H1 (cell line): ENCODE measurements around the gene TTC5. TPM values are rescaled to one million over a fixed set of nuclear protein-coding genes. Genes with fewer than 3 reads are reported as not detected.

ENCODE experiments used
- CTCF ChIA-PET: fragments of 300-600 bp; sonication (Branson Sonifier 250); formaldehyde crosslinking; loops from one replicate; lab custom pipeline; 2021; ENCODE audit not compliant: partially characterized antibody; lab: Charles Lee
- POLR2A ChIA-PET: fragments of 300-600 bp; sonication (Branson Sonifier 250); formaldehyde crosslinking; loops from one replicate; lab custom pipeline; 2021; ENCODE audit warnings: inconsistent platforms; ENCODE audit not compliant: partially characterized antibody; lab: Charles Lee
- DNase-seq, 2 experiments: peaks; one replicate each; pipeline versions ENCODE4 v3.0.0 to v3.0.0-alpha.2; 2010 to 2022; ENCODE audit warnings: low spot score in 2 of 2, low read depth in 1 of 2, mixed read lengths in 1 of 2
- FAIRE-seq: peaks from 2 replicates; lab custom pipeline; 2011; peaks lifted over from hg19 to GRCh38; lab: Jason Lieb, UNC
- H2AFZ ChIP-seq: 2 replicates; pipeline ENCODE4 v1.8.1; 2012; ENCODE audit warnings: low read length, inconsistent platforms
- H2AK5ac ChIP-seq: 2 replicates; pipeline ENCODE4 v1.6.1; 2013; ENCODE audit warnings: low read depth, low read length
- H2BK120ac ChIP-seq: replicated peaks from 2 replicates; pipeline ENCODE3; 2013; ENCODE audit warnings: low read depth, low read length, inconsistent platforms
- H2BK12ac ChIP-seq: 2 replicates; pipeline ENCODE4 v1.6.1; 2013; ENCODE audit warnings: low read depth, low read length
- H2BK15ac ChIP-seq: 2 replicates; pipeline ENCODE4 v1.6.1; 2013; ENCODE audit warnings: low read length
- H2BK20ac ChIP-seq: 2 replicates; pipeline ENCODE4 v1.6.1; 2013; ENCODE audit warnings: low read length
- H2BK5ac ChIP-seq: 2 replicates; pipeline ENCODE4 v1.6.1; 2013; ENCODE audit warnings: low read depth, low read length
- H3K14ac ChIP-seq: 2 replicates; pipeline ENCODE4 v1.6.1; 2013; ENCODE audit warnings: inconsistent platforms; ENCODE audit not compliant: insufficient read length
- H3K18ac ChIP-seq: 2 replicates; pipeline ENCODE4 v1.6.1; 2013; ENCODE audit warnings: low read length; ENCODE audit errors: extremely low read depth
- H3K23ac ChIP-seq: 2 replicates; pipeline ENCODE4 v1.6.1; 2013; ENCODE audit warnings: inconsistent platforms; ENCODE audit not compliant: insufficient read length
- H3K23me2 ChIP-seq: 2 replicates; pipeline ENCODE4 v1.6.1; 2013; ENCODE audit warnings: low read depth, low read length
- H3K27ac ChIP-seq: 2 replicates; pipeline ENCODE4 v1.6.1; 2011; ENCODE audit warnings: low read depth, low read length, inconsistent platforms
- H3K27me3 ChIP-seq, 4 experiments: replicated peaks in 1 of 4; 1 replicate in 1 of 4; 2 replicates in 3 of 4; pipeline versions ENCODE4 v1.6.1 to v1.8.1; 2011 to 2013; ENCODE audit warnings: low read length in 3 of 4, mild to moderate bottlenecking in 3 of 4, inconsistent platforms in 2 of 4, mixed read lengths in 2 of 4, moderate library complexity in 1 of 4; ENCODE audit not compliant: control insufficient read depth in 3 of 4, insufficient read depth in 3 of 4; ENCODE audit errors: extremely low read depth in 1 of 4
- H3K36me3 ChIP-seq, 4 experiments: 2 replicates each; pipeline versions ENCODE4 v1.6.1 to v1.8.1; 2011 to 2013; ENCODE audit warnings: mild to moderate bottlenecking in 4 of 4, low read length in 3 of 4, moderate library complexity in 2 of 4, control low read depth in 1 of 4, inconsistent platforms in 1 of 4; ENCODE audit not compliant: insufficient read depth in 4 of 4, control insufficient read depth in 2 of 4
- H3K4ac ChIP-seq: replicated peaks from 2 replicates; pipeline ENCODE3; 2013; ENCODE audit warnings: low read length, low read depth, mixed read lengths, inconsistent platforms; ENCODE audit not compliant: insufficient read length
- H3K4me1 ChIP-seq, 4 experiments: replicated peaks in 1 of 4; 1 replicate in 1 of 4; 2 replicates in 3 of 4; pipeline versions ENCODE4 v1.6.1 to v1.8.1; 2011 to 2013; ENCODE audit warnings: low read length in 3 of 4, inconsistent platforms in 2 of 4, mixed read lengths in 1 of 4; ENCODE audit not compliant: insufficient read depth in 4 of 4, control insufficient read depth in 3 of 4
- H3K4me2 ChIP-seq, 2 experiments: 2 replicates each; pipeline versions ENCODE4 v1.6.1 to v1.8.1; 2011 to 2013; ENCODE audit warnings: low read depth in 2 of 2, low read length in 2 of 2, control low read depth in 1 of 2, inconsistent platforms in 1 of 2, mild to moderate bottlenecking in 1 of 2; ENCODE audit not compliant: insufficient read depth in 1 of 2
- H3K4me3 ChIP-seq, 4 experiments: fragments of 200-600, 300-600 bp in 1 of 4; sonication (generic), shearing (Covaris generic), sonication (Bioruptor Twin) in 1 of 4; 2 replicates each; pipeline versions ENCODE4 v1.5.1 to v1.8.1; 2011 to 2016; ENCODE audit warnings: low read length in 4 of 4, low read depth in 3 of 4, control low read depth in 2 of 4, inconsistent platforms in 2 of 4, mild to moderate bottlenecking in 2 of 4, mixed read lengths in 1 of 4, moderate library complexity in 1 of 4; ENCODE audit not compliant: insufficient read depth in 2 of 4; ENCODE audit errors: extremely low read depth in 1 of 4
- H3K56ac ChIP-seq: replicated peaks from 2 replicates; pipeline ENCODE3; 2013; ENCODE audit warnings: low read depth, mild to moderate bottlenecking, mixed read lengths, low read length, inconsistent platforms; ENCODE audit not compliant: insufficient read length
- H3K79me1 ChIP-seq: 2 replicates; pipeline ENCODE4 v1.6.1; 2013; ENCODE audit warnings: low read depth, low read length, control low read depth
- H3K79me2 ChIP-seq, 2 experiments: 2 replicates each; pipeline versions ENCODE4 v1.6.1 to v1.8.1; 2012 to 2013; ENCODE audit warnings: low read length in 2 of 2, mild to moderate bottlenecking in 2 of 2, inconsistent platforms in 1 of 2; ENCODE audit not compliant: insufficient read depth in 2 of 2, control insufficient read depth in 1 of 2
- H3K9ac ChIP-seq, 4 experiments: replicated peaks in 1 of 4; 1 replicate in 1 of 4; 2 replicates in 3 of 4; pipeline versions ENCODE4 v1.6.1 to v1.8.1; 2011 to 2013; ENCODE audit warnings: low read depth in 3 of 4, low read length in 3 of 4, control low read depth in 2 of 4, mild to moderate bottlenecking in 2 of 4, moderate library complexity in 2 of 4, inconsistent platforms in 1 of 4; ENCODE audit errors: extremely low read depth in 1 of 4
- H3K9me3 ChIP-seq, 2 experiments: 2 replicates each; pipeline versions ENCODE4 v1.6.1 to v1.8.1; 2012 to 2013; ENCODE audit warnings: mild to moderate bottlenecking in 2 of 2, moderate library complexity in 2 of 2, control low read depth in 1 of 2, inconsistent platforms in 1 of 2, low read depth in 1 of 2, low read length in 1 of 2, mixed read lengths in 1 of 2; ENCODE audit not compliant: insufficient read depth in 2 of 2
- H4K20me1 ChIP-seq, 2 experiments: replicated peaks in 1 of 2; 2 replicates each; pipeline versions ENCODE3 to v1.8.1; 2011 to 2013; ENCODE audit warnings: inconsistent platforms in 2 of 2, low read length in 2 of 2, mild to moderate bottlenecking in 1 of 2; ENCODE audit not compliant: insufficient read depth in 2 of 2, control insufficient read depth in 1 of 2
- H4K5ac ChIP-seq: 2 replicates; pipeline ENCODE4 v1.6.1; 2013; ENCODE audit warnings: low read length, low read depth, mixed read lengths, inconsistent platforms; ENCODE audit not compliant: insufficient read length
- H4K8ac ChIP-seq: 2 replicates; pipeline ENCODE4 v1.8.0; 2013; ENCODE audit warnings: mild to moderate bottlenecking, moderate library complexity, low read length, inconsistent platforms; ENCODE audit not compliant: insufficient read depth; ENCODE audit errors: extremely low read depth
- H4K91ac ChIP-seq: replicated peaks from 2 replicates; pipeline ENCODE3; 2013; ENCODE audit warnings: low read length, mixed read lengths, inconsistent platforms; ENCODE audit not compliant: insufficient read length
- ASH2L ChIP-seq: fragments of 200-600, 300-600 bp; sonication (generic); IDR thresholded peaks from one replicate; pipeline ENCODE4 v1.7.1; 2017; ENCODE audit warnings: low read length
- CTBP2 ChIP-seq: IDR thresholded peaks from 2 replicates; pipeline ENCODE4 v1.7.0; 2011; ENCODE audit warnings: borderline replicate concordance, mild to moderate bottlenecking, moderate library complexity, mixed read lengths, low read length; ENCODE audit not compliant: insufficient read depth, insufficient read length
- EGR1 ChIP-seq: IDR thresholded peaks from 2 replicates; pipeline ENCODE4 v1.6.1; 2011; ENCODE audit warnings: low read depth, low read length, borderline replicate concordance
- HDAC2 ChIP-seq, 2 experiments: fragments of 300-600 bp in 1 of 2; sonication (generic) in 1 of 2; IDR thresholded peaks; 2 replicates each; pipeline ENCODE4 v1.6.1; 2011 to 2012; ENCODE audit warnings: low read depth in 2 of 2, low read length in 2 of 2, mild to moderate bottlenecking in 2 of 2, moderate library complexity in 2 of 2, borderline replicate concordance in 1 of 2, inconsistent platforms in 1 of 2
- POLR2A ChIP-seq, 2 experiments: IDR thresholded peaks; 1 replicate in 1 of 2; 2 replicates in 1 of 2; pipeline ENCODE4 v1.6.1; 2011; ENCODE audit warnings: low read depth in 2 of 2, low read length in 2 of 2, mild to moderate bottlenecking in 2 of 2; ENCODE audit errors: control extremely low read depth in 1 of 2
- POLR2AphosphoS5 ChIP-seq: IDR thresholded peaks from 2 replicates; pipeline ENCODE4 v1.6.1; 2011; ENCODE audit warnings: low read depth, low read length
- SAP30 ChIP-seq: fragments of 300-600 bp; sonication (generic); IDR thresholded peaks from 2 replicates; pipeline ENCODE4 v1.7.1; 2012; ENCODE audit warnings: low read length, moderate library complexity, mild to moderate bottlenecking, inconsistent platforms; ENCODE audit not compliant: insufficient read depth, insufficient replicate concordance
- SIRT6 ChIP-seq: IDR thresholded peaks from one replicate; pipeline ENCODE4 v1.7.1; 2012; ENCODE audit warnings: low read length, inconsistent platforms
- WGBS, 2 experiments: shearing (Covaris generic) in 1 of 2; methylation state at CpG; one replicate each; pipeline versions ENCODE4 v1.1.6 to v1.1.7; 2013 to 2015; ENCODE audit warnings: low lambda C conversion rate in 2 of 2, mixed read lengths in 2 of 2, inconsistent platforms in 1 of 2, low coverage in 1 of 2, missing lambda C conversion rate in 1 of 2; ENCODE audit not compliant: insufficient replicate concordance in 2 of 2, insufficient coverage in 1 of 2, insufficient read length in 1 of 2; ENCODE audit errors: extremely low coverage in 1 of 2, missing lambda C conversion rate in 1 of 2; 5-methylcytosine and 5-hydroxymethylcytosine counted together
- long read RNA-seq, 2 experiments: library from RNA in 1 of 2; library from capped mRNA in 1 of 2; stranded (forward); transcript quantifications; one replicate each; pipeline ENCODE4 v2.0.0, GENCODE V29; 2021; ENCODE audit warnings: inconsistent platforms in 1 of 2
- polyA minus RNA-seq, 3 experiments: library from RNA; depleted of rRNA, polyadenylated mRNA; stranded (reverse); fragments of >200 nt; gene quantifications; 1 replicate in 2 of 3; 2 replicates in 1 of 3; pipeline ENCODE4 v1.2.3, GENCODE V29; 2011
- polyA plus RNA-seq, 7 experiments: library from polyadenylated mRNA; depleted of rRNA in 3 of 7; stranded (reverse) in 5 of 7; unstranded in 2 of 7; fragments of >200 nt in 5 of 7; fragments of 200-250 nt in 2 of 7; gene quantifications; 1 replicate in 5 of 7; 2 replicates in 1 of 7; 4 replicates in 1 of 7; pipeline versions ENCODE4 v1.2.1 to v1.2.3, GENCODE V29; 2011 to 2013; ENCODE audit warnings: missing spikeins in 2 of 7, mixed read lengths in 2 of 7
- total RNA-seq: library from RNA; stranded (reverse); fragmentation: NEBNext Ultra II Directional; extraction: Animal tissue kit (Norgen Biotek cat#: 25700); gene quantifications from 2 replicates; pipeline ENCODE4 v1.2.1, GENCODE V29; 2021

Gene TTC5
- total RNA-seq (18.0 and 20.7 TPM in 2 replicates), polyA plus RNA-seq (2011; rRNA removed) (6.4 and 9.1 TPM in 2 replicates), polyA minus RNA-seq (2011; rRNA and poly(A)+ RNA removed) (24.2 and 26.9 TPM in 2 replicates)
- polyA plus RNA-seq (2011; cell fraction: cytosol; rRNA removed): 8.1 TPM
- 8.2 TPM for polyA plus RNA-seq (2011; cell fraction: nucleus; rRNA removed)
- 11.7 to 18.0 TPM (median 13.5 TPM) in 4 replicates for polyA plus RNA-seq (2012, experiment 1 of 2)
- 5.4 TPM for polyA plus RNA-seq (2012, experiment 2 of 2)
- polyA plus RNA-seq (2013, experiment 1 of 2): 7.3 TPM
- 8.1 TPM for polyA plus RNA-seq (2013, experiment 2 of 2)
- polyA minus RNA-seq (2011; cell fraction: cytosol; rRNA and poly(A)+ RNA removed): 12.9 TPM
- polyA minus RNA-seq (2011; cell fraction: nucleus; rRNA and poly(A)+ RNA removed): 21.9 TPM
- long read RNA-seq, experiment 1, full-length matches to known transcripts: 4 of 9 reads
- long read RNA-seq, experiment 1, partial matches to known transcripts: 3 of 9 reads
- long read RNA-seq, experiment 1, other reads (novel, unspliced or antisense): 2 of 9 reads
- long read RNA-seq, experiment 2, full-length matches to known transcripts: 25 of 27 reads
- long read RNA-seq, experiment 2, partial matches to known transcripts: 0 of 27 reads
- long read RNA-seq, experiment 2, other reads (novel, unspliced or antisense): 2 of 27 reads

DNA sequence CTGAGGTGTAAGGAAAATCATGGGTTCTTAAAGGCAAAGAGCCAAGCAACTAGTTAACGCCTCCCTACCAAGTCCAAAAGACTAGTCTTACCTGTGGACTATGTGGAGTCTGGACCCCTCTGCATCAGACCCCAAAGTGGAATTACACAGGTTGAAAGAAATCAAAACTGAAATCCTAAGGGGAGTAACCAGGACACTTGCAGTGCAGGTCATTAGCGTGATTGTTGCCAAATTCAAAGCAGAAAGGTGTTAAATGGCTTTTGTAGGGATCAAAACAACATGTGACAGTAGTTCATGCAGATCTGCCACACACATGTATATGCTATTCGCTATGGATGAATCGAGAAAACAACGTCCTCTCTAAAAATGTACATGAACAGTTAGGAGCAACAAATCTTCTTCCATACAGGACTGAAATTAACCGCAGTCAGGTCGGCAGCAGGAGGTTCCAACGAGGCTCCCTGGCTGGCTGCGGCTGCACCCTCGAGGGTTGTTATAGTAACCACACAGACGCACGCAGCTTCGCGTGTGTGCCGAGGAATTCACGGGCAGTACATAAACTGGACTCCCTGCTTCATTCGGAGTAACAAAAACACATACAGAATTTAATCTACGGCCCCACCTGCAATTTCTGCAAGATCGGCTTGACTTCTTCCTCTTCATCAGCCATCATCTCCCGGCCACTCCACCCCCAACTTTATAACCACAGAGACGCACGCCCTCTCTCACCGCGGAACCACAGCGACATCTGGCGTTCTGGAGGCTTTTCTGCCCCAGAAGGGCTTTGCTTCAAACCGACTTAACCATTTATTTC lies at the start of gene TTC5:
TTC5 (minus strand) TSS at position 687 of the 814 bp plus-strand sequence; CDS start at position 673, 14 bp downstream.
- H2AFZ ChIP-seq: peak within 1 kb of the TSS; percentile 97
- H3K79me2 ChIP-seq: peaks cover 0 to 24% of the 10 kb centered on the region in 2 experiments; a peak in 2 of 4 replicates
- H2AK5ac ChIP-seq: no peak within 1 kb of the TSS
- peaks cover 4% of the 10 kb centered on the region for H3K23me2 ChIP-seq
- no peak within 1 kb of the TSS for H4K8ac ChIP-seq
- H3K4me1 ChIP-seq: no peaks in the 10 kb centered on the region
- H4K5ac ChIP-seq: no peak within 1 kb of the TSS
- no peak within 1 kb of the TSS for H4K91ac ChIP-seq
- no peaks in the 10 kb centered on the region for H3K27me3 ChIP-seq
- no peak within 1 kb of the TSS for H3K14ac ChIP-seq
- H3K56ac ChIP-seq: no peak within 1 kb of the TSS
- H4K20me1 ChIP-seq: no peaks in the 10 kb centered on the region
- 0 out of 2 replicates have a peak within 1 kb of the TSS, but pooled peaks have one; percentile 35 for H2BK12ac ChIP-seq
- ChIA-PET POLR2A (interaction anchor here (0.6 to 2.3 kb wide), 6 partner anchors 23 to 301 kb away, joined by 3 to 7 read pairs (median 4); no protein-coding TSS in a partner anchor), CTCF (interaction anchor here (0.7 to 2.5 kb wide), 5 partner anchors 10 to 288 kb away, joined by 3 to 10 read pairs (median 3); no protein-coding TSS in a partner anchor)
- H2BK15ac ChIP-seq: no peak within 1 kb of the TSS
- peaks cover 0 to 3% (median 0%) of the 10 kb centered on the region in 4 experiments; a peak in 2 of 8 replicates for H3K36me3 ChIP-seq
- no peak within 1 kb of the TSS for H2BK20ac ChIP-seq
- no peak within 1 kb of the TSS for H3K4ac ChIP-seq
- WGBS, 2 experiments: 3% methylated on average over 27 of the region's 27 CpGs; no CpG with 5 or more reads in 1 of the 2 experiments
- DNase-seq (peak; percentile 53 to 95), FAIRE-seq (peak; percentile 96)
- peak within 1 kb of the TSS; percentile 62; the same call in 1 of the 2 replicates for H3K18ac ChIP-seq
- H3K4me3 ChIP-seq: peak within 1 kb of the TSS; percentile 78 to 95 (median 86)
- no peak within 1 kb of the TSS for H2BK120ac ChIP-seq
- H3K9me3 ChIP-seq: no peaks in the 10 kb centered on the region; a peak in 1 of 4 replicates
- peaks cover 5% of the 10 kb centered on the region; the same call in 1 of the 2 replicates for H3K79me1 ChIP-seq
- H3K9ac ChIP-seq: peak within 1 kb of the TSS; percentile 59 to 79 (median 70)
- peak within 1 kb of the TSS; percentile 84 to 85 for H3K4me2 ChIP-seq
- H3K27ac ChIP-seq: no peak within 1 kb of the TSS
- peak within 1 kb of the TSS; percentile 55; the same call in 1 of the 2 replicates for H2BK5ac ChIP-seq
- no peak within 1 kb of the TSS for H3K23ac ChIP-seq
- TF ChIP-seq SIRT6 (no peak), POLR2AphosphoS5 (peak; percentile 45), ASH2L (peak; percentile 96), CTBP2 (no peak), HDAC2 (IDR thresholded peaks at IDR 0.05; ENCODE audit: borderline replicate concordance in 1 of 2, low read depth in 2 of 2, low read length in 2 of 2) (0 out of 4 replicates have a peak, but pooled peaks of 1 of the 2 experiments have one; percentile 57), EGR1 (peak; percentile 90), POLR2A (IDR thresholded peaks at IDR 0.05; ENCODE audit: control extremely low read depth in 1 of 2, low read depth in 2 of 2, low read length in 2 of 2) (peak in 1 of 2 experiments; percentile 58; a peak in 1 of 3 replicates), SAP30 (peak; percentile 82)
